OCI-LY1 (cell line): Measurements from ENCODE around the gene THAP9.

Source experiments
- CTCF ChIP-seq: fragments of 200-600 bp; sonication (generic), shearing (Covaris generic); IDR thresholded peaks from 2 replicates; pipeline ENCODE4 v1.5.1; 2017; ENCODE audit warnings: mild to moderate bottlenecking, antibody characterized with exemption, low read length, moderate library complexity, mixed read lengths
- EZH2 ChIP-seq: fragments of 200-600 bp; sonication (generic), shearing (Covaris generic); IDR thresholded peaks from 2 replicates; pipeline ENCODE4 v1.8.0; 2017; ENCODE audit warnings: borderline replicate concordance, mixed run types, mild to moderate bottlenecking, antibody characterized with exemption, low read length, moderate library complexity, mixed read lengths

GRCh38 chr4:82965763-82966162 is 65.2 kb downstream of the THAP9 start:
- TF ChIP-seq EZH2 (no peak), CTCF (no peak)
